Gastrocnemius medialis (tissue), 4 donors: Measurements from ENCODE around the gene MTNR1A. TPM values are rescaled to one million over a fixed set of nuclear protein-coding genes. Genes with fewer than 3 reads are reported as not detected.

Source experiments
- ATAC-seq, 2 donors: fragments of 150-250 bp; one replicate each; pipeline ENCODE4 v1.9.1; 2016
- DNase-seq, 2 donors: peaks; one replicate each; pipeline ENCODE4 v3.0.0-alpha.2; 2019
- H3K27ac ChIP-seq, 4 donors: fragments of 200-600 bp; sonication (generic); 1 replicate in 1 of 4; 2 replicates in 3 of 4; pipeline ENCODE4 v1.5.1; 2016 to 2018; ENCODE audit warnings: mild to moderate bottlenecking in 2 of 4, moderate library complexity in 1 of 4
- H3K27me3 ChIP-seq, 3 donors: fragments of 200-600 bp; sonication (generic) in 2 of 3; 1 replicate in 1 of 3; 2 replicates in 2 of 3; pipeline versions ENCODE4 v1.5.1 to v1.6.0; 2016 to 2019; ENCODE audit warnings: mild to moderate bottlenecking in 1 of 3, moderate library complexity in 1 of 3
- H3K36me3 ChIP-seq, 2 donors: fragments of 200-600 bp; sonication (generic) in 1 of 2; one replicate each; pipeline ENCODE4 v1.5.1; 2017 to 2018
- H3K4me1 ChIP-seq, 2 donors: fragments of 200-600 bp; sonication (generic) in 1 of 2; one replicate each; pipeline ENCODE4 v1.5.1; 2016 to 2017; ENCODE audit warnings: mild to moderate bottlenecking in 2 of 2
- H3K4me3 ChIP-seq, 4 donors: fragments of 200-600 bp; sonication (generic) in 3 of 4; 1 replicate in 1 of 4; 2 replicates in 3 of 4; pipeline ENCODE4 v1.5.1; 2016 to 2019; ENCODE audit warnings: mild to moderate bottlenecking in 2 of 4
- H3K9me3 ChIP-seq, 3 donors: fragments of 200-600 bp; sonication (generic) in 2 of 3; 1 replicate in 1 of 3; 2 replicates in 2 of 3; pipeline ENCODE4 v1.5.1; 2016 to 2019
- CTCF ChIP-seq, 5 experiments: fragments of 450-650 bp in 3 of 5; fragments of 200-600 bp in 2 of 5; sonication (generic) in 2 of 5; IDR thresholded peaks in 4 of 5; conservative IDR thresholded peaks in 1 of 5; 1 replicate in 4 of 5; 2 replicates in 1 of 5; pipeline ENCODE4 v1.5.1; 2016 to 2019; ENCODE audit warnings: antibody characterized with exemption in 5 of 5, mild to moderate bottlenecking in 3 of 5, moderate library complexity in 3 of 5
- POLR2A ChIP-seq, 2 donors: fragments of 450-650 bp; IDR thresholded peaks; one replicate each; pipeline ENCODE4 v1.6.1; 2017; ENCODE audit warnings: antibody characterized with exemption in 2 of 2, mild to moderate bottlenecking in 2 of 2, moderate library complexity in 2 of 2
- in situ Hi-C, 4 donors: fragments of 200-750 bp; cut with MboI; loops; one replicate each; pipeline versions ENCODE4 v1.15.0 to v1.8.0; 2017; ENCODE audit warnings: low sequenced_read_pairs in 4 of 4
- intact Hi-C: fragments of 100-400 bp; cut with DNase I; formaldehyde crosslinking; loops from one replicate; pipeline ENCODE4 v1.15.1; 2023; ENCODE audit warnings: low total_unique reads
- total RNA-seq, 4 donors: library from RNA; depleted of rRNA; stranded (reverse); fragments of >200 nt; gene quantifications; one replicate each; pipeline versions ENCODE4 v1.1.0 to v1.2.3, GENCODE V29; 2016

MTNR1A gene
- total RNA-seq, 4 donors from 2014 or later, result not detected

GRCh38 chr4:186486172-186486571, 69.2 kb downstream of the MTNR1A start:
- Histone ChIP-seq H3K27me3 (no peaks in the 10 kb centered on the region), H3K9me3 (no peaks in the 10 kb centered on the region), H3K4me1 (no peaks in the 10 kb centered on the region), H3K36me3 (no peaks in the 10 kb centered on the region), H3K27ac (no peak overlapping the region), H3K4me3 (no peak overlapping the region)
- DNase-seq (no peak), ATAC-seq (no peak)
- intact Hi-C loops (no loop called here), in situ Hi-C loops (no loop called here)
- TF ChIP-seq CTCF (IDR thresholded peaks at IDR 0.05 in 4 of 5, conservative IDR thresholded peaks at IDR 0.05 in 1 of 5) (no peak), POLR2A (IDR thresholded peaks at IDR 0.05) (no peak)

GRCh38 chr4:186485561-186486062, 69.8 kb downstream of the MTNR1A start:
- in situ Hi-C loops (no loop called here), intact Hi-C loops (no loop called here)
- TF ChIP-seq POLR2A (IDR thresholded peaks at IDR 0.05) (no peak), CTCF (IDR thresholded peaks at IDR 0.05 in 4 of 5, conservative IDR thresholded peaks at IDR 0.05 in 1 of 5) (no peak)
- ATAC-seq (no peak), DNase-seq (no peak)
- Histone ChIP-seq H3K4me1 (no peaks in the 10 kb centered on the region), H3K9me3 (no peaks in the 10 kb centered on the region), H3K27me3 (no peaks in the 10 kb centered on the region), H3K27ac (no peak overlapping the region), H3K4me3 (no peak overlapping the region), H3K36me3 (no peaks in the 10 kb centered on the region)

GRCh38 chr4:186485150-186485549, 70.2 kb downstream of the MTNR1A start:
- no peak overlapping the region for H3K4me3 ChIP-seq
- H3K9me3 ChIP-seq, result no peaks in the 10 kb centered on the region
- ATAC-seq (no peak), DNase-seq (no peak)
- no peak for TF ChIP-seq POLR2A (IDR thresholded peaks at IDR 0.05)
- TF ChIP-seq CTCF (IDR thresholded peaks at IDR 0.05 in 4 of 5, conservative IDR thresholded peaks at IDR 0.05 in 1 of 5), result no peak
- intact Hi-C loops, result no loop called here
- no peaks in the 10 kb centered on the region for H3K27me3 ChIP-seq
- H3K27ac ChIP-seq, result no peak overlapping the region
- H3K4me1 ChIP-seq, result no peaks in the 10 kb centered on the region
- in situ Hi-C loops, result no loop called here
- H3K36me3 ChIP-seq, result no peaks in the 10 kb centered on the region

- TF ChIP-seq CTCF (IDR thresholded peaks at IDR 0.05 in 4 of 5, conservative IDR thresholded peaks at IDR 0.05 in 1 of 5) (no peak), POLR2A (IDR thresholded peaks at IDR 0.05) (no peak)
- intact Hi-C loops, result no loop called here
- in situ Hi-C loops, result no loop called here
Observed at GRCh38 chr4:186483656-186484055, 71.7 kb downstream of the MTNR1A start.

More at GRCh38 chr4:186483656-186484055, 71.7 kb downstream of the MTNR1A start:
- DNase-seq (no peak), ATAC-seq (no peak)
- Histone ChIP-seq H3K4me3 (no peak overlapping the region), H3K36me3 (no peaks in the 10 kb centered on the region), H3K27me3 (no peaks in the 10 kb centered on the region), H3K27ac (no peak overlapping the region), H3K9me3 (no peaks in the 10 kb centered on the region), H3K4me1 (no peaks in the 10 kb centered on the region)

Other genes starting within 250 kb of the MTNR1A start
- 1 to 10 TPM; 2.3 to 9.7 (median 4.8) TPM for gene FAT1, start 168.3 kb upstream of the MTNR1A start, total RNA-seq